Measurements from ENCODE around the gene CACNA1I. TPM values are rescaled to one million over a fixed set of nuclear protein-coding genes. Genes with fewer than 3 reads are reported as not detected.

Gene CACNA1I
- total RNA-seq, 1 experiment from 2014 or later, result 0.15 TPM

DNA sequence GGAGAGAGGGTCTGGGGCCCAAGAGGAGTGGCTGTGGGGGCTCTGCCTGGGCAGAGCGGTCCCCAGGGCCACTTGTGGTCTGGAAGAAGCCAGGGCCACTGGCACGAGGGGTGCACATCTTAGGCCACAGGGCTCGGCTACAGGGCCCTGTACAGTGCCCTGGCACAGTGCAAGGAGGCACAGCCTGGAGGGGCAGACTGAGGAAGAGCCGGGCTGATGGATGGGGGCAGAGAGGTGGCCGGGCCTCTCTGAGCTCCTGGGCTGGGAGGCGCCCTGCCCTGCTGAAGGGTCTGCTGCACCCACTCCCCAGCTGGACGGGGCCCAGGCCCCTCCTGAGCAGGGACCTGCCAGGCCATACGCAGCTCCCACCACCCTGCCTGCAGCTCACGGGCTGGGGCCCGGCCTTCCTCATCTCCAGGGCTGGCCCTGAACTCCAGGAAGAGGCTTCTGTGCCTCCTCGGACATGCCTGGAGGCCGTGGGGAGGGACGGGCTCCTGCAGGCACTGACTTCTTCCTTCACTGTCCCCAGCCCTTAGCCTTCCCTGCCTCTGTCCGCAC lies 123.5 kb downstream of the CACNA1I start (continued):
- TF ChIP-seq, protein P1, sequence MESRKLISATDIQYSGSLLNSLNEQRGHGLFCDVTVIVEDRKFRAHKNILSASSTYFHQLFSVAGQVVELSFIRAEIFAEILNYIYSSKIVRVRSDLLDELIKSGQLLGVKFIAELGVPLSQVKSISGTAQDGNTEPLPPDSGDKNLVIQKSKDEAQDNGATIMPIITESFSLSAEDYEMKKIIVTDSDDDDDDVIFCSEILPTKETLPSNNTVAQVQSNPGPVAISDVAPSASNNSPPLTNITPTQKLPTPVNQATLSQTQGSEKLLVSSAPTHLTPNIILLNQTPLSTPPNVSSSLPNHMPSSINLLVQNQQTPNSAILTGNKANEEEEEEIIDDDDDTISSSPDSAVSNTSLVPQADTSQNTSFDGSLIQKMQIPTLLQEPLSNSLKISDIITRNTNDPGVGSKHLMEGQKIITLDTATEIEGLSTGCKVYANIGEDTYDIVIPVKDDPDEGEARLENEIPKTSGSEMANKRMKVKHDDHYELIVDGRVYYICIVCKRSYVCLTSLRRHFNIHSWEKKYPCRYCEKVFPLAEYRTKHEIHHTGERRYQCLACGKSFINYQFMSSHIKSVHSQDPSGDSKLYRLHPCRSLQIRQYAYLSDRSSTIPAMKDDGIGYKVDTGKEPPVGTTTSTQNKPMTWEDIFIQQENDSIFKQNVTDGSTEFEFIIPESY (IDR thresholded peaks at IDR 0.05; ENCODE audit: extremely low read depth, insufficient replicate concordance, low read length), result no peak
- TF ChIP-seq TCF7L2 (IDR thresholded peaks at IDR 0.05; ENCODE audit: borderline replicate concordance, extremely low read depth, insufficient read depth, insufficient read length), result no peak
- no peak for TF ChIP-seq FOSL1 (IDR thresholded peaks at IDR 0.05; ENCODE audit: low read depth)
- TF ChIP-seq SRF (IDR thresholded peaks at IDR 0.05; ENCODE audit: low read depth), result no peak
- TF ChIP-seq ZFX (IDR thresholded peaks at IDR 0.05), result no peak
- TF ChIP-seq, protein P2, sequence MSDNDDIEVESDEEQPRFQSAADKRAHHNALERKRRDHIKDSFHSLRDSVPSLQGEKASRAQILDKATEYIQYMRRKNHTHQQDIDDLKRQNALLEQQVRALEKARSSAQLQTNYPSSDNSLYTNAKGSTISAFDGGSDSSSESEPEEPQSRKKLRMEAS (IDR thresholded peaks at IDR 0.05), result no peak
- TF ChIP-seq RAD21 (IDR thresholded peaks at IDR 0.05; ENCODE audit: low read depth), result no peak
- TF ChIP-seq YY1 (IDR thresholded peaks at IDR 0.05; ENCODE audit: extremely low read depth, insufficient replicate concordance, low read depth, low read length), result no peak
- TF ChIP-seq CEBPB (IDR thresholded peaks at IDR 0.05; ENCODE audit: low read depth), result no peak

DNA sequence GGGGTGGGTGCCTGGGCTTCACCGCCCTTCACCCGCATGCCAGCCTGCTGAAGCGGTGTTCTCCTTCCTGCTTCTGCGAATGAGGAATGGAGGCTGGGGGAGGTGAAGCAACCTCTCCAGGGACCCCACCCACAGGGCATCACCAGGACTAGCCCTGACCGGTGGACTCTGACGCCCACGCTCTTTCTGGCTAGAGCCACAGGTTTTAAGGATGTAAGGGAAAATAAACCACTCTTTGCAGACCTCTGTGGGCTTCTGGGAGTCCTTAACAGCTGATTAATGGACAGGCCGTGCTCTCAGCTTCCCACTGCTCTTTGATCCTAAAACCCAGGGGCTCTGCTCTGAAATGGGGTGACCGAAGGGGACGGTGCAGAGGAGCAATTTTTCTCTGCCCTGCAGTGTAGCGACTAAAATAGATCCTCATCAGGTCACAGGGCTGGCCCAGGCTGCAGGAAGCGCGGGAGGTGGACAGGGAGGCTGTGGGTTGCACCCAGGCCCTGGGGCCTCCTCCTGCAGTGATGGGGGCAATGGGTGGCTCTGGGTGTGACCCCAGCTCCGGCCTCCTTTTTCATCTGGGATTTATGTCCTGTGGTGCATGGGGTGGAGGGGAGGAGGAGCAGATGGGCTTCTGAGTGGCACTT lies 127.4 kb downstream of the CACNA1I start:
- Histone ChIP-seq H3K9ac (ENCODE audit: low read length) (no peak overlapping the region), H2AFZ (ENCODE audit: low read depth, low read length, poor library complexity, severe bottlenecking) (no peak overlapping the region), H3K4me3 (replicated peaks in 1 of 2; ENCODE audit: low read depth in 1 of 2, low read length in 2 of 2) (no peak overlapping the region), H3K4me2 (ENCODE audit: low read length) (no peak overlapping the region), H3K9me2 (ENCODE audit: insufficient read depth) (no peaks in the 10 kb centered on the region), H3K36me3 (ENCODE audit: control insufficient read depth in 1 of 2, insufficient read depth in 2 of 2, low read length in 2 of 2) (no peaks in the 10 kb centered on the region), H3K9me3 (ENCODE audit: control insufficient read depth in 1 of 2, insufficient read depth in 1 of 2, low read depth in 1 of 2, low read length in 2 of 2) (no peaks in the 10 kb centered on the region), H3K4me1 (ENCODE audit: control insufficient read depth in 1 of 2, insufficient read depth in 2 of 2, low read length in 2 of 2) (no peaks in the 10 kb centered on the region), H3K79me2 (ENCODE audit: insufficient read depth, low read length) (no peaks in the 10 kb centered on the region), H3K27ac (ENCODE audit: low read depth, low read length) (no peak overlapping the region), H3K27me3 (ENCODE audit: insufficient read depth, low read length) (no peaks in the 10 kb centered on the region; the same call in 1 of the 2 replicates), H4K20me1 (ENCODE audit: insufficient read depth) (no peaks in the 10 kb centered on the region)
- intact Hi-C loops (cut with micrococcal nuclease), result no loop called here
- TF ChIP-seq TCF7L2 (IDR thresholded peaks at IDR 0.05; ENCODE audit: borderline replicate concordance, extremely low read depth, insufficient read depth, insufficient read length) (no peak), SRF (IDR thresholded peaks at IDR 0.05; ENCODE audit: low read depth) (no peak), SP1 (IDR thresholded peaks at IDR 0.05; ENCODE audit: low read depth) (no peak), FOSL1 (IDR thresholded peaks at IDR 0.05; ENCODE audit: low read depth) (no peak), POLR2A (IDR thresholded peaks at IDR 0.05; ENCODE audit: borderline replicate concordance, extremely low read depth, insufficient read depth, insufficient read length) (no peak), CBX3 (IDR thresholded peaks at IDR 0.05; ENCODE audit: low read depth) (no peak), YY1 (IDR thresholded peaks at IDR 0.05; ENCODE audit: extremely low read depth, insufficient replicate concordance, low read depth, low read length) (no peak), JUND (IDR thresholded peaks at IDR 0.05) (no peak)
- TF ChIP-seq, protein P3, sequence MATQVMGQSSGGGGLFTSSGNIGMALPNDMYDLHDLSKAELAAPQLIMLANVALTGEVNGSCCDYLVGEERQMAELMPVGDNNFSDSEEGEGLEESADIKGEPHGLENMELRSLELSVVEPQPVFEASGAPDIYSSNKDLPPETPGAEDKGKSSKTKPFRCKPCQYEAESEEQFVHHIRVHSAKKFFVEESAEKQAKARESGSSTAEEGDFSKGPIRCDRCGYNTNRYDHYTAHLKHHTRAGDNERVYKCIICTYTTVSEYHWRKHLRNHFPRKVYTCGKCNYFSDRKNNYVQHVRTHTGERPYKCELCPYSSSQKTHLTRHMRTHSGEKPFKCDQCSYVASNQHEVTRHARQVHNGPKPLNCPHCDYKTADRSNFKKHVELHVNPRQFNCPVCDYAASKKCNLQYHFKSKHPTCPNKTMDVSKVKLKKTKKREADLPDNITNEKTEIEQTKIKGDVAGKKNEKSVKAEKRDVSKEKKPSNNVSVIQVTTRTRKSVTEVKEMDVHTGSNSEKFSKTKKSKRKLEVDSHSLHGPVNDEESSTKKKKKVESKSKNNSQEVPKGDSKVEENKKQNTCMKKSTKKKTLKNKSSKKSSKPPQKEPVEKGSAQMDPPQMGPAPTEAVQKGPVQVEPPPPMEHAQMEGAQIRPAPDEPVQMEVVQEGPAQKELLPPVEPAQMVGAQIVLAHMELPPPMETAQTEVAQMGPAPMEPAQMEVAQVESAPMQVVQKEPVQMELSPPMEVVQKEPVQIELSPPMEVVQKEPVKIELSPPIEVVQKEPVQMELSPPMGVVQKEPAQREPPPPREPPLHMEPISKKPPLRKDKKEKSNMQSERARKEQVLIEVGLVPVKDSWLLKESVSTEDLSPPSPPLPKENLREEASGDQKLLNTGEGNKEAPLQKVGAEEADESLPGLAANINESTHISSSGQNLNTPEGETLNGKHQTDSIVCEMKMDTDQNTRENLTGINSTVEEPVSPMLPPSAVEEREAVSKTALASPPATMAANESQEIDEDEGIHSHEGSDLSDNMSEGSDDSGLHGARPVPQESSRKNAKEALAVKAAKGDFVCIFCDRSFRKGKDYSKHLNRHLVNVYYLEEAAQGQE (IDR thresholded peaks at IDR 0.05; ENCODE audit: low read depth), result no peak
- TF ChIP-seq, protein P4, sequence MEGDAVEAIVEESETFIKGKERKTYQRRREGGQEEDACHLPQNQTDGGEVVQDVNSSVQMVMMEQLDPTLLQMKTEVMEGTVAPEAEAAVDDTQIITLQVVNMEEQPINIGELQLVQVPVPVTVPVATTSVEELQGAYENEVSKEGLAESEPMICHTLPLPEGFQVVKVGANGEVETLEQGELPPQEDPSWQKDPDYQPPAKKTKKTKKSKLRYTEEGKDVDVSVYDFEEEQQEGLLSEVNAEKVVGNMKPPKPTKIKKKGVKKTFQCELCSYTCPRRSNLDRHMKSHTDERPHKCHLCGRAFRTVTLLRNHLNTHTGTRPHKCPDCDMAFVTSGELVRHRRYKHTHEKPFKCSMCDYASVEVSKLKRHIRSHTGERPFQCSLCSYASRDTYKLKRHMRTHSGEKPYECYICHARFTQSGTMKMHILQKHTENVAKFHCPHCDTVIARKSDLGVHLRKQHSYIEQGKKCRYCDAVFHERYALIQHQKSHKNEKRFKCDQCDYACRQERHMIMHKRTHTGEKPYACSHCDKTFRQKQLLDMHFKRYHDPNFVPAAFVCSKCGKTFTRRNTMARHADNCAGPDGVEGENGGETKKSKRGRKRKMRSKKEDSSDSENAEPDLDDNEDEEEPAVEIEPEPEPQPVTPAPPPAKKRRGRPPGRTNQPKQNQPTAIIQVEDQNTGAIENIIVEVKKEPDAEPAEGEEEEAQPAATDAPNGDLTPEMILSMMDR (IDR thresholded peaks at IDR 0.05 in 2 of 3, conservative IDR thresholded peaks at IDR 0.05 in 1 of 3; ENCODE audit: borderline replicate concordance in 1 of 3, insufficient read depth in 1 of 3, low read depth in 2 of 3, low read length in 2 of 3), result no peak
- POLR2A ChIA-PET, result no interaction called here
- RAD21 ChIA-PET (ENCODE audit: low non-redundant PET in 1 of 2, low total read pairs in 2 of 2, uncharacterized antibody in 2 of 2, unreplicated experiment in 2 of 2), result no interaction called here
- no TSS peak for BruUV-seq (replicated peaks)
- DNase-seq (ENCODE audit: low read depth, low spot score) (no peak), ATAC-seq (no peak)
- CTCF ChIA-PET, result no interaction called here
